HCT116 (cell line): ENCODE measurements around the gene NOL4L.

ENCODE experiments used
- CBX3 ChIP-seq: IDR thresholded peaks from 2 replicates; pipeline ENCODE4 v1.6.1; 2012; ENCODE audit warnings: low read depth
- CEBPB ChIP-seq: IDR thresholded peaks from 2 replicates; pipeline ENCODE4 v1.6.1; 2012; ENCODE audit warnings: low read depth
- CTCF ChIP-seq, 3 experiments: fragments of 200-600 bp in 1 of 3; sonication (generic) in 1 of 3; IDR thresholded peaks in 2 of 3; conservative IDR thresholded peaks in 1 of 3; 2 replicates each; pipeline ENCODE4 v1.5.1; 2012 to 2017; ENCODE audit warnings: low read depth in 2 of 3, low read length in 2 of 3, antibody characterized with exemption in 1 of 3, borderline replicate concordance in 1 of 3, control low read depth in 1 of 3, mild to moderate bottlenecking in 1 of 3, mixed read lengths in 1 of 3, mixed run types in 1 of 3, moderate library complexity in 1 of 3; ENCODE audit not compliant: insufficient read depth in 1 of 3
- ELF1 ChIP-seq: IDR thresholded peaks from 2 replicates; pipeline ENCODE4 v1.6.1; 2012; ENCODE audit warnings: low read depth, borderline replicate concordance
- EZH2 ChIP-seq: fragments of 200-600 bp; sonication (generic); IDR thresholded peaks from 2 replicates; pipeline ENCODE4 v1.6.1; 2017; ENCODE audit warnings: antibody characterized with exemption, mixed run types
- POLR2A ChIP-seq: IDR thresholded peaks from 2 replicates; pipeline ENCODE4 v1.7.0; 2011; ENCODE audit warnings: borderline replicate concordance; ENCODE audit not compliant: insufficient read depth, insufficient read length; ENCODE audit errors: extremely low read depth
- POLR2AphosphoS5 ChIP-seq: IDR thresholded peaks from 2 replicates; pipeline ENCODE4 v1.6.1; 2011; ENCODE audit warnings: mild to moderate bottlenecking, low read depth, low read length, moderate library complexity
- TCF7L2 ChIP-seq: IDR thresholded peaks from 2 replicates; pipeline ENCODE4 v1.7.0; 2011; ENCODE audit warnings: borderline replicate concordance, inconsistent platforms; ENCODE audit not compliant: insufficient read depth, insufficient read length; ENCODE audit errors: extremely low read depth
- YY1 ChIP-seq: IDR thresholded peaks from 2 replicates; pipeline ENCODE4 v1.6.1; 2011; ENCODE audit warnings: low read length, low read depth, moderate library complexity, mild to moderate bottlenecking; ENCODE audit not compliant: insufficient replicate concordance; ENCODE audit errors: extremely low read depth
- TF ChIP-seq, protein P1 (sequence below): IDR thresholded peaks from 2 replicates; pipeline ENCODE4 v1.6.1; 2011; ENCODE audit warnings: mild to moderate bottlenecking, low read length, moderate library complexity; ENCODE audit not compliant: insufficient replicate concordance; ENCODE audit errors: extremely low read depth

DNA sequence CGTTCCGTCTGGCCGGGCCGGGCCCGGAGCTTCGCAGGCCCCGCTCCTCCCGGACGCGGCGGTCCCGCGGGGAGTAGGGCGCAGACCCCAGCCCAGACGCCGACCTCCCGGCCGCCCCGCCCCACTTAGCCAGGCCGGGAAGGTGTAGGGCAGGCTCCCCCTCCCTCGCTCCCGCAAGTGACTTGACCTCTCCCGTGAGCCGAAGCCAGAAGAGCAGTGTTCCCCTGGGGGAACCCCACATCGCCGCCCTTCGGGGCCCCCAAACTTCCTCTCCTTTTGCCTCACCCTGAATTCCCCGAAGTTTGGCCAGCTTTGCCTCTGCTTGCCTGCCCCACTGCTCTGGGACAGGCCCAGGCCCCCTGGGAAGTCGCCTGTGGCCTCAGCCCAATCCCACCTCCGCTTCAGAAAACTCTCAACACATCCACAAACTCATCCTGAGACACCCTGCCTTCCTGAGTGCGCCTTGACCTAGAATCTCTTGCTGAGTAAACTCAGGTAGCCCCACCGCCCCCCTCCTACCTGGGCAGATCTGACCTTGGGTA is 524 bp upstream of the NOL4L start:
- TF ChIP-seq EZH2 = no peak
- TF ChIP-seq ELF1 = no peak
- TF ChIP-seq POLR2AphosphoS5 = no peak
- no peak for TF ChIP-seq CBX3
- no peak for TF ChIP-seq CTCF (IDR thresholded peaks at IDR 0.05 in 2 of 3, conservative IDR thresholded peaks at IDR 0.05 in 1 of 3; ENCODE audit: borderline replicate concordance in 1 of 3, insufficient read depth in 1 of 3, low read depth in 2 of 3, low read length in 2 of 3)
- TF ChIP-seq, protein P1, sequence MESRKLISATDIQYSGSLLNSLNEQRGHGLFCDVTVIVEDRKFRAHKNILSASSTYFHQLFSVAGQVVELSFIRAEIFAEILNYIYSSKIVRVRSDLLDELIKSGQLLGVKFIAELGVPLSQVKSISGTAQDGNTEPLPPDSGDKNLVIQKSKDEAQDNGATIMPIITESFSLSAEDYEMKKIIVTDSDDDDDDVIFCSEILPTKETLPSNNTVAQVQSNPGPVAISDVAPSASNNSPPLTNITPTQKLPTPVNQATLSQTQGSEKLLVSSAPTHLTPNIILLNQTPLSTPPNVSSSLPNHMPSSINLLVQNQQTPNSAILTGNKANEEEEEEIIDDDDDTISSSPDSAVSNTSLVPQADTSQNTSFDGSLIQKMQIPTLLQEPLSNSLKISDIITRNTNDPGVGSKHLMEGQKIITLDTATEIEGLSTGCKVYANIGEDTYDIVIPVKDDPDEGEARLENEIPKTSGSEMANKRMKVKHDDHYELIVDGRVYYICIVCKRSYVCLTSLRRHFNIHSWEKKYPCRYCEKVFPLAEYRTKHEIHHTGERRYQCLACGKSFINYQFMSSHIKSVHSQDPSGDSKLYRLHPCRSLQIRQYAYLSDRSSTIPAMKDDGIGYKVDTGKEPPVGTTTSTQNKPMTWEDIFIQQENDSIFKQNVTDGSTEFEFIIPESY = no peak
- TF ChIP-seq POLR2A = no peak
- no peak for TF ChIP-seq TCF7L2
- TF ChIP-seq CEBPB = no peak
- no peak for TF ChIP-seq YY1
